DMS79 treated with DMSO at 0.1 percent for 48 hours (cell line): ENCODE results near the gene CMSS1.
A peak's percentile ranks its signal among the peaks of the same experiment; 100 is the strongest.
"Not testable (repeated sequence)": the region's sequence is repeated elsewhere in the genome, so short reads cannot be mapped to it uniquely, and the experiment has no call there.

ENCODE experiments used
- DNase-seq: peaks from one replicate; lab custom pipeline; 2025; lab: John Stamatoyannopoulos, UW

CMSS1 gene

GRCh38 chr3:100024520-100025303, 207.1 kb downstream of the CMSS1 start:
- DNase-seq, result no peak

- no peak for DNase-seq
Measured at GRCh38 chr3:100027321-100027720, 209.7 kb downstream of the CMSS1 start.

- DNase-seq, result no peak
Measured at GRCh38 chr3:100029052-100029451, 211.4 kb downstream of the CMSS1 start.

GRCh38 chr3:100029689-100030088, 212.0 kb downstream of the CMSS1 start:
- no peak for DNase-seq

GRCh38 chr3:100030346-100030745, 212.7 kb downstream of the CMSS1 start:
- DNase-seq, result peak; percentile 64

GRCh38 chr3:100030914-100031425, 213.3 kb downstream of the CMSS1 start:
- no peak for DNase-seq

- DNase-seq, result no peak
Measured at GRCh38 chr3:100032243-100032642, 214.6 kb downstream of the CMSS1 start.

GRCh38 chr3:100033184-100033583, 215.5 kb downstream of the CMSS1 start:
- DNase-seq, result peak; percentile 61

- no peak for DNase-seq
Measured at GRCh38 chr3:100033903-100034471, 216.3 kb downstream of the CMSS1 start.

GRCh38 chr3:100039075-100039474, 221.4 kb downstream of the CMSS1 start:
- no peak for DNase-seq

- DNase-seq, result no peak
Measured at GRCh38 chr3:100040451-100041225, 223.0 kb downstream of the CMSS1 start.

- no peak for DNase-seq
Measured at GRCh38 chr3:100041328-100041749, 223.7 kb downstream of the CMSS1 start.

GRCh38 chr3:100042166-100042981, 224.7 kb downstream of the CMSS1 start:
- DNase-seq, result no peak

- no peak for DNase-seq
Measured at GRCh38 chr3:100043271-100043670, 225.6 kb downstream of the CMSS1 start.

- DNase-seq, result no peak
Measured at GRCh38 chr3:100044369-100044768, 226.7 kb downstream of the CMSS1 start.

GRCh38 chr3:100045696-100046095, 228.0 kb downstream of the CMSS1 start:
- DNase-seq, result no peak

GRCh38 chr3:100046986-100047385, 229.3 kb downstream of the CMSS1 start:
- DNase-seq, result no peak

GRCh38 chr3:100047455-100048141, 229.9 kb downstream of the CMSS1 start:
- no peak for DNase-seq

GRCh38 chr3:100048248-100048647, 230.6 kb downstream of the CMSS1 start:
- DNase-seq, result no peak

- not testable (repeated sequence) for DNase-seq
Measured at GRCh38 chr3:100051513-100051912, 233.9 kb downstream of the CMSS1 start.

- DNase-seq, result no peak
Measured at GRCh38 chr3:100053951-100054620, 236.4 kb downstream of the CMSS1 start.
